ENCODE measurements around the gene ISL2. TPM values are rescaled to one million over a fixed set of nuclear protein-coding genes. Genes with fewer than 3 reads are reported as not detected.

Gene ISL2
- total and polyA plus RNA-seq, 4 donors, result 0.03 to 0.14 TPM; not detected in 2

DNA sequence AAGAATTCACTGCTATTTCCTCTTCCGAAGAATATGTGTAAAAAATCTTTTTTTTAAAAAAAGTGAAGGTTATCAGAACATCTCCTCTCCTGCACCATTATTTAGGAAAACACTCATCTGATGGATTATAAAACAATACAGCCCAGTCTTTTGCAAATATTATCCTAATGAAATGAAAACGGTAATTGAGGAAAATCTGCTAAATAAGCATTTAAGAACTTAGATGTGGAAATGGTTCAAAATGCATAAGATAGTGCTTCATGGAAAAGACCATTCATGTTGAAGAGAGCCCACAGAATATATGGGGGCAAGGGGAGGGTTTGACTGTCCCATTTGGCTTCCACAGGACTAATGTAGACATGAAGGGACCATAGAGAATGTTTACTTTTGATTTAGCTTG, 47.8 kb downstream of the ISL2 start:
- no peak overlapping the region for H3K4me3 ChIP-seq (ENCODE audit: low read depth in 1 of 3, low read length in 3 of 3)
- no peaks in the 10 kb centered on the region for H3K9me3 ChIP-seq (ENCODE audit: control insufficient read depth in 4 of 4, low read length in 3 of 4)
- H3K9ac ChIP-seq (ENCODE audit: low read depth in 1 of 2, low read length in 2 of 2), result no peak overlapping the region
- no peaks in the 10 kb centered on the region for H3K36me3 ChIP-seq (ENCODE audit: control insufficient read depth in 4 of 4, insufficient read depth in 3 of 4, low read depth in 1 of 4, low read length in 3 of 4)
- 97% methylated on average over 2 of the region's 2 CpGs for WGBS
- no peak overlapping the region for H3K27ac ChIP-seq (ENCODE audit: low read depth in 1 of 2, low read length in 2 of 2)
- H3K27me3 ChIP-seq (ENCODE audit: control insufficient read depth in 4 of 4, insufficient read depth in 4 of 4, low read length in 3 of 4), result no peaks in the 10 kb centered on the region
- no peak for DNase-seq (ENCODE audit: low spot score)
- TF ChIP-seq EGR1 (IDR thresholded peaks at IDR 0.05; ENCODE audit: low read depth in 2 of 2), result no peak
- TF ChIP-seq, protein P1, sequence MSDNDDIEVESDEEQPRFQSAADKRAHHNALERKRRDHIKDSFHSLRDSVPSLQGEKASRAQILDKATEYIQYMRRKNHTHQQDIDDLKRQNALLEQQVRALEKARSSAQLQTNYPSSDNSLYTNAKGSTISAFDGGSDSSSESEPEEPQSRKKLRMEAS (IDR thresholded peaks at IDR 0.05), result no peak
- TF ChIP-seq YY1 (IDR thresholded peaks at IDR 0.05), result no peak
- TF ChIP-seq, protein P2, sequence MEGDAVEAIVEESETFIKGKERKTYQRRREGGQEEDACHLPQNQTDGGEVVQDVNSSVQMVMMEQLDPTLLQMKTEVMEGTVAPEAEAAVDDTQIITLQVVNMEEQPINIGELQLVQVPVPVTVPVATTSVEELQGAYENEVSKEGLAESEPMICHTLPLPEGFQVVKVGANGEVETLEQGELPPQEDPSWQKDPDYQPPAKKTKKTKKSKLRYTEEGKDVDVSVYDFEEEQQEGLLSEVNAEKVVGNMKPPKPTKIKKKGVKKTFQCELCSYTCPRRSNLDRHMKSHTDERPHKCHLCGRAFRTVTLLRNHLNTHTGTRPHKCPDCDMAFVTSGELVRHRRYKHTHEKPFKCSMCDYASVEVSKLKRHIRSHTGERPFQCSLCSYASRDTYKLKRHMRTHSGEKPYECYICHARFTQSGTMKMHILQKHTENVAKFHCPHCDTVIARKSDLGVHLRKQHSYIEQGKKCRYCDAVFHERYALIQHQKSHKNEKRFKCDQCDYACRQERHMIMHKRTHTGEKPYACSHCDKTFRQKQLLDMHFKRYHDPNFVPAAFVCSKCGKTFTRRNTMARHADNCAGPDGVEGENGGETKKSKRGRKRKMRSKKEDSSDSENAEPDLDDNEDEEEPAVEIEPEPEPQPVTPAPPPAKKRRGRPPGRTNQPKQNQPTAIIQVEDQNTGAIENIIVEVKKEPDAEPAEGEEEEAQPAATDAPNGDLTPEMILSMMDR (IDR thresholded peaks at IDR 0.05; ENCODE audit: low read depth, low read length, missing input control), result no peak
- TF ChIP-seq, protein P3, sequence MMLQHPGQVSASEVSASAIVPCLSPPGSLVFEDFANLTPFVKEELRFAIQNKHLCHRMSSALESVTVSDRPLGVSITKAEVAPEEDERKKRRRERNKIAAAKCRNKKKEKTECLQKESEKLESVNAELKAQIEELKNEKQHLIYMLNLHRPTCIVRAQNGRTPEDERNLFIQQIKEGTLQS (IDR thresholded peaks at IDR 0.05), result no peak
- H3K4me1 ChIP-seq (ENCODE audit: control insufficient read depth in 4 of 4, insufficient read depth in 4 of 4, low read length in 3 of 4), result no peaks in the 10 kb centered on the region

DNA sequence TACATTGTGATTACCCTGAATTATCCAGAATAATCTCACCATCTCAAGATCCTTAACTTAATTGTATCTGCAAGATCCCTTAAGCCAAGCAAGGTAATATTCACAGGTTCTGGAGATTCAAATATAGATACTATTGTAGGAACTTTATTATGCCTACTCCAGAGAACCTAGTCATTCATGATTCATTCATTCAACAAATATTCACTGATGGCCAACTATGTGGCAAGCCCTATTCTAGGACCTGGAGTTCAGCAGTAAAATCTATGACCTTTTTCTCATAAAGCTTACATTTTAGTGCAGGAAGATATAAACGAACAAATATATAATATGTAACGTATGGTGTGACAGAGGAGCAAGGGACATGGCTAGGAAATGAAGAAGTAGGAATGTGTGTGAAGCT, 49.6 kb downstream of the ISL2 start:
- no peaks in the 10 kb centered on the region for H3K9me3 ChIP-seq (ENCODE audit: control insufficient read depth in 4 of 4, low read length in 3 of 4)
- no peak for DNase-seq (ENCODE audit: low spot score)
- TF ChIP-seq, protein P1 (IDR thresholded peaks at IDR 0.05), result no peak
- TF ChIP-seq FOXA1 (IDR thresholded peaks at IDR 0.05), result no peak
- TF ChIP-seq HNF4G (IDR thresholded peaks at IDR 0.05), result no peak
- no peaks in the 10 kb centered on the region for H3K4me1 ChIP-seq (ENCODE audit: control insufficient read depth in 4 of 4, insufficient read depth in 4 of 4, low read length in 3 of 4)
- no peaks in the 10 kb centered on the region for H3K27me3 ChIP-seq (ENCODE audit: control insufficient read depth in 4 of 4, insufficient read depth in 4 of 4, low read length in 3 of 4)
- H3K4me3 ChIP-seq (ENCODE audit: low read depth in 1 of 3, low read length in 3 of 3), result no peak overlapping the region
- no peaks in the 10 kb centered on the region for H3K36me3 ChIP-seq (ENCODE audit: control insufficient read depth in 4 of 4, insufficient read depth in 3 of 4, low read depth in 1 of 4, low read length in 3 of 4)
- WGBS, result 94% methylated on average over 2 of the region's 2 CpGs
- H3K9ac ChIP-seq (ENCODE audit: low read depth in 1 of 2, low read length in 2 of 2), result no peak overlapping the region
- no peak overlapping the region for H3K27ac ChIP-seq (ENCODE audit: low read depth in 1 of 2, low read length in 2 of 2)

DNA sequence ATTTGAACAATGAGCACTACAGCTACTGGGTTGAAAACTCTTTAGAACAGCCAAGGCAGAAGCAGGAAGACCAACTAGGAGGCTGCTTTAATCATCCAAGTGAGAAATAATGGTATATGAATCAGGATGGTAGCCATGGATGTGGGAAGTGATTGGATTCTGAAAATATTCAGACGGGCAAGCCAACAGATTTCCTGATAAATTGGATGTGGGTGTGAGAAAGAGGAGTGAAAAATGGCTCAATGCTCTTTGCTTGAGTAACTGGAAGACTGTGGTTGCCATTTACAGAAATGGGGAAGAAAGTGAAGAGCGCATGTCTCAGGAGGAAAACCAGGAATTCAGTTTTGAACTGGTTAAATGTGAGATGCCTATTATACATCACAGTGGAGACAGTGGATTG, 50.4 kb downstream of the ISL2 start:
- no peak for DNase-seq (ENCODE audit: low spot score)
- no peaks in the 10 kb centered on the region for H3K27me3 ChIP-seq (ENCODE audit: control insufficient read depth in 4 of 4, insufficient read depth in 4 of 4, low read length in 3 of 4)
- H3K4me3 ChIP-seq (ENCODE audit: low read depth in 1 of 3, low read length in 3 of 3), result no peak overlapping the region
- H3K27ac ChIP-seq (ENCODE audit: low read depth in 1 of 2, low read length in 2 of 2), result no peak overlapping the region
- no peaks in the 10 kb centered on the region for H3K4me1 ChIP-seq (ENCODE audit: control insufficient read depth in 4 of 4, insufficient read depth in 4 of 4, low read length in 3 of 4)
- no peaks in the 10 kb centered on the region for H3K9me3 ChIP-seq (ENCODE audit: control insufficient read depth in 4 of 4, low read length in 3 of 4)
- WGBS, result over 99% methylated on average over 2 of the region's 2 CpGs
- TF ChIP-seq, protein P2 (IDR thresholded peaks at IDR 0.05; ENCODE audit: low read depth, low read length, missing input control), result no peak
- TF ChIP-seq SP1 (IDR thresholded peaks at IDR 0.05), result no peak
- TF ChIP-seq YY1 (IDR thresholded peaks at IDR 0.05), result no peak
- TF ChIP-seq HNF4G (IDR thresholded peaks at IDR 0.05), result no peak
- TF ChIP-seq EGR1 (IDR thresholded peaks at IDR 0.05; ENCODE audit: low read depth in 2 of 2), result no peak
- no peak for TF ChIP-seq JUND (IDR thresholded peaks at IDR 0.05)
- TF ChIP-seq GABPA (IDR thresholded peaks at IDR 0.05 in 1 of 2, conservative IDR thresholded peaks at IDR 0.05 in 1 of 2), result no peak
- no peak for TF ChIP-seq RAD21 (IDR thresholded peaks at IDR 0.05)
- TF ChIP-seq, protein P4, sequence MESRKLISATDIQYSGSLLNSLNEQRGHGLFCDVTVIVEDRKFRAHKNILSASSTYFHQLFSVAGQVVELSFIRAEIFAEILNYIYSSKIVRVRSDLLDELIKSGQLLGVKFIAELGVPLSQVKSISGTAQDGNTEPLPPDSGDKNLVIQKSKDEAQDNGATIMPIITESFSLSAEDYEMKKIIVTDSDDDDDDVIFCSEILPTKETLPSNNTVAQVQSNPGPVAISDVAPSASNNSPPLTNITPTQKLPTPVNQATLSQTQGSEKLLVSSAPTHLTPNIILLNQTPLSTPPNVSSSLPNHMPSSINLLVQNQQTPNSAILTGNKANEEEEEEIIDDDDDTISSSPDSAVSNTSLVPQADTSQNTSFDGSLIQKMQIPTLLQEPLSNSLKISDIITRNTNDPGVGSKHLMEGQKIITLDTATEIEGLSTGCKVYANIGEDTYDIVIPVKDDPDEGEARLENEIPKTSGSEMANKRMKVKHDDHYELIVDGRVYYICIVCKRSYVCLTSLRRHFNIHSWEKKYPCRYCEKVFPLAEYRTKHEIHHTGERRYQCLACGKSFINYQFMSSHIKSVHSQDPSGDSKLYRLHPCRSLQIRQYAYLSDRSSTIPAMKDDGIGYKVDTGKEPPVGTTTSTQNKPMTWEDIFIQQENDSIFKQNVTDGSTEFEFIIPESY (IDR thresholded peaks at IDR 0.05), result no peak
- TF ChIP-seq HNF4A (conservative IDR thresholded peaks at IDR 0.05), result no peak
- TF ChIP-seq, protein P5, sequence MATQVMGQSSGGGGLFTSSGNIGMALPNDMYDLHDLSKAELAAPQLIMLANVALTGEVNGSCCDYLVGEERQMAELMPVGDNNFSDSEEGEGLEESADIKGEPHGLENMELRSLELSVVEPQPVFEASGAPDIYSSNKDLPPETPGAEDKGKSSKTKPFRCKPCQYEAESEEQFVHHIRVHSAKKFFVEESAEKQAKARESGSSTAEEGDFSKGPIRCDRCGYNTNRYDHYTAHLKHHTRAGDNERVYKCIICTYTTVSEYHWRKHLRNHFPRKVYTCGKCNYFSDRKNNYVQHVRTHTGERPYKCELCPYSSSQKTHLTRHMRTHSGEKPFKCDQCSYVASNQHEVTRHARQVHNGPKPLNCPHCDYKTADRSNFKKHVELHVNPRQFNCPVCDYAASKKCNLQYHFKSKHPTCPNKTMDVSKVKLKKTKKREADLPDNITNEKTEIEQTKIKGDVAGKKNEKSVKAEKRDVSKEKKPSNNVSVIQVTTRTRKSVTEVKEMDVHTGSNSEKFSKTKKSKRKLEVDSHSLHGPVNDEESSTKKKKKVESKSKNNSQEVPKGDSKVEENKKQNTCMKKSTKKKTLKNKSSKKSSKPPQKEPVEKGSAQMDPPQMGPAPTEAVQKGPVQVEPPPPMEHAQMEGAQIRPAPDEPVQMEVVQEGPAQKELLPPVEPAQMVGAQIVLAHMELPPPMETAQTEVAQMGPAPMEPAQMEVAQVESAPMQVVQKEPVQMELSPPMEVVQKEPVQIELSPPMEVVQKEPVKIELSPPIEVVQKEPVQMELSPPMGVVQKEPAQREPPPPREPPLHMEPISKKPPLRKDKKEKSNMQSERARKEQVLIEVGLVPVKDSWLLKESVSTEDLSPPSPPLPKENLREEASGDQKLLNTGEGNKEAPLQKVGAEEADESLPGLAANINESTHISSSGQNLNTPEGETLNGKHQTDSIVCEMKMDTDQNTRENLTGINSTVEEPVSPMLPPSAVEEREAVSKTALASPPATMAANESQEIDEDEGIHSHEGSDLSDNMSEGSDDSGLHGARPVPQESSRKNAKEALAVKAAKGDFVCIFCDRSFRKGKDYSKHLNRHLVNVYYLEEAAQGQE (IDR thresholded peaks at IDR 0.05), result no peak
- no peak overlapping the region for H3K9ac ChIP-seq (ENCODE audit: low read depth in 1 of 2, low read length in 2 of 2)
- H3K36me3 ChIP-seq (ENCODE audit: control insufficient read depth in 4 of 4, insufficient read depth in 3 of 4, low read depth in 1 of 4, low read length in 3 of 4), result no peaks in the 10 kb centered on the region
